K562 (cell line): ENCODE measurements around the gene C1QC.

Experiments used
- ZSCAN29 ChIP-seq: fragments of 450-650 bp; IDR thresholded peaks from 2 replicates; pipeline ENCODE4 v1.6.1; 2017
- TF ChIP-seq, protein P1 (sequence below): fragments of 450-650 bp; formaldehyde crosslinking; IDR thresholded peaks from 2 replicates; pipeline ENCODE4 v1.4.0; 2020; ENCODE audit warnings: mild to moderate bottlenecking

DNA sequence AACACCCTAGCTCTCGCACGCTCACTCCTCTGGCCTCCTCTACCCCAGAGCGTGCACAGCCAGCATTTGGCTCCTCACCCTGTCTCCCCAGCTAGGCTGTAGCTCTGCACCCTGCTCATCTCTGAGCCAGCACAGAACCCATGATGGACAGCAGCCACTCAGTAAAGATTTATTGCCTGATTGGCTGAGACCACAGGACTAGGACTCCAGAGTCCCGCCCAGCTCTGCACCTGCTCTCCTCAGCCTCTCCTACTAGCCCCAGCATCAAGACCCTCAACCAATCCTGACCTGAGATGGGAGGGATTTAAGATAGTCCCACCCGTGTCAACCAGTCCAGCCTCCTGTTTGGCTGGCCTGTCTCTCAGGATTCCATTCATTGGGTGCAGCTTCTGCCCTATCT lies 18.9 kb downstream of the C1QC start:
- TF ChIP-seq ZSCAN29, result no peak
- TF ChIP-seq, protein P1, sequence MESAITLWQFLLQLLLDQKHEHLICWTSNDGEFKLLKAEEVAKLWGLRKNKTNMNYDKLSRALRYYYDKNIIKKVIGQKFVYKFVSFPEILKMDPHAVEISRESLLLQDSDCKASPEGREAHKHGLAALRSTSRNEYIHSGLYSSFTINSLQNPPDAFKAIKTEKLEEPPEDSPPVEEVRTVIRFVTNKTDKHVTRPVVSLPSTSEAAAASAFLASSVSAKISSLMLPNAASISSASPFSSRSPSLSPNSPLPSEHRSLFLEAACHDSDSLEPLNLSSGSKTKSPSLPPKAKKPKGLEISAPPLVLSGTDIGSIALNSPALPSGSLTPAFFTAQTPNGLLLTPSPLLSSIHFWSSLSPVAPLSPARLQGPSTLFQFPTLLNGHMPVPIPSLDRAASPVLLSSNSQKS, result no peak
